Measurements from ENCODE around the gene PHF23.

Gene PHF23

DNA sequence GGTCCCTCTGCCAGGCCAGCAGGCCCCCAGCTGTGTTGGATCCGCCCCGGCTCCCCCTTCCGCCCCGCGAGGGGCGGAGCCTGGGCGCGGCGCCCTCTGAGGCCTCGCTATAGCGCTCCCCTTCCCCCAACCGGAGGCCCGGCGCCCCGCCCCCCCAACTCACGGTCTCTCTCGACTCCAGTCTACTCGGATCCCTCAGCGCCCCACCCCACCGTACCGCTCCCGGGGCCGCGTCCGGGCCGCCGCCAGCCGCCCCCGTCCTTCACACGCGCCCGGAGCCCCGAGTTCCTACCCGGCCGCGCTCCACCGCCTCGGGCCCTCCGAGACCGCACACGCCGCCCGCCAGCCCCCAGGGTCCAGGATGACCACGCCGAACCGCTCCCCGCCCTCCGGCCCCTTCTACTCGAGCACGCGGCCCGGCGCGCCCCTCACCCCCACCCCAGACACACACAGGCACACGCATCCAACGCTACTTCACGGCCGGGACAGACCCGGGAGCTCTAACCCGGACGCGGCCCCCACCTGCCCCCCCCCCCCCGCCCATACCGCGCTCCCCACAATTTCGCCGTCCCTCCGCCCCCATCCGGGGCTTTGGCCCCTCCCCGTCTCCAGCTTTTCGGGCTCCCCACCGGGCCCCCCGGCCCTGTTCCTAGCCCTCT, 1.4 kb downstream of the PHF23 start:
- peak; percentile 93 for DNase-seq (ENCODE audit: low spot score)

GRCh38 chr17:7237266-7237760, 1.9 kb downstream of the PHF23 start:
- no peak for DNase-seq (ENCODE audit: low spot score)

DNA sequence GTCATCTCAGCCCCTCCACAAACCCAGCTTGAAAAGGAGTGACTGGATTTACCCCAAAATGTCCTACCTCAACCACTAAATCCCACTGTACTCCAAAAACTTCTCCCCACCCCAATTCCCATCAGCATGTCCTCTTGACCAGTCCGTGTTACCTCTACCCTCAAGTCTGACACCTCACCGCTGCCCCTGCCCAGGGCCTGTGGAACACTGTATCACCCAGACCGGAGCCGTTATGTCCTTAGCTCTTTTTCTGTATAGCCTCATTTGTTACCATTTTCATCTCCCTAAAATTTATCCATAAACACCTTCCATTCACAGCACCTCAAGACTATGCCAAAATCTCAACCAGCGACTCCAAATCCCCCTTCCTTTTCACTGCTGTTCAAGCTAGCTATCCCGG, 2.4 kb downstream of the PHF23 start:
- DNase-seq (ENCODE audit: low spot score) = no peak

DNA sequence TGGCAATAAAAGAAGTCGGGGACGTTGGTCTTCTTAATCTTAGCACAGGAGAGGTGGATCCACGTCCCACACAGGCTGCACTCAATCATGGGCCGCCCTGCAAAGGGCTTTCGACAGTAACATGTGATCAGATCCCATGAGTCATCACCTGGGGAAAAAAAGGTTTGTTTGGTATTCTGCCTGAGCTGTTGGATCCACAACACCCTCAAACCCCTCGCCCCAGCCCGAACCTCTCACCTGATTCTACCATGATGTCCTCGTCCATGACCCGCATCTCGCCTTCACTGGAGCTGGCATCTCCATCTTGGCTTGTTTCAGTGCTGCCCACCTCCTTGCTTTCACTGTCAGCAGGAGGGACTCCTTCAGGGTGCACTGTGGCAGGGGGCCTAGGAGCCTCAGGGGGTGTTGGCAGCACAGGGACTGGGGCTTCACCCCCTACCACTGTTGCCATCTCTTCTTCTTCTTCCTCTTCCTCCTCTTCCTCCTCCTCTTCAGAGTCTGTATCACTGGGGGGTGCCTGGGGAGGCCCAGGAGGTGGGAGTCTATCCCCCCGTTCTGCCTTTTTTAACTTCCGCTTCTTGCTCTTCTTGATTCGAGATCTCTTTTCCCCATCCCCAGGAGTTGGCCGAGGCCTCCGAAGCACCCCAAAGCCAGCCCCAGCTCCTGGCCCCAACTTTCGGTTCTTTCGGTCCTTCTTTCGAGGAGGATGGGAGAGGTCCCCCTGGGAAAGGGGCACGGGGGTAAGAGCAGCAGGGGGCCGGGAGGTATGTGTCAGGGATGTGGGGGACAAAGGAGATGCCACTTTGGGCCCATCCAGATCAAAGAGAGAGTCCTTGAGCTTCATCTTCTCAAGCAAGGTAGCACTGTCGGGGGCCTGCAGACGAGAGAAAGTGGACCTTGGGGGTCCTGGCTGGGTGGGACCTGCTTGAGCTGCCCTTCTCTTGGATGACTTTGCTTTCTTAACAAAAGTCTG, 3.3 kb downstream of the PHF23 start:
- DNase-seq (ENCODE audit: low spot score) = no peak

DNA sequence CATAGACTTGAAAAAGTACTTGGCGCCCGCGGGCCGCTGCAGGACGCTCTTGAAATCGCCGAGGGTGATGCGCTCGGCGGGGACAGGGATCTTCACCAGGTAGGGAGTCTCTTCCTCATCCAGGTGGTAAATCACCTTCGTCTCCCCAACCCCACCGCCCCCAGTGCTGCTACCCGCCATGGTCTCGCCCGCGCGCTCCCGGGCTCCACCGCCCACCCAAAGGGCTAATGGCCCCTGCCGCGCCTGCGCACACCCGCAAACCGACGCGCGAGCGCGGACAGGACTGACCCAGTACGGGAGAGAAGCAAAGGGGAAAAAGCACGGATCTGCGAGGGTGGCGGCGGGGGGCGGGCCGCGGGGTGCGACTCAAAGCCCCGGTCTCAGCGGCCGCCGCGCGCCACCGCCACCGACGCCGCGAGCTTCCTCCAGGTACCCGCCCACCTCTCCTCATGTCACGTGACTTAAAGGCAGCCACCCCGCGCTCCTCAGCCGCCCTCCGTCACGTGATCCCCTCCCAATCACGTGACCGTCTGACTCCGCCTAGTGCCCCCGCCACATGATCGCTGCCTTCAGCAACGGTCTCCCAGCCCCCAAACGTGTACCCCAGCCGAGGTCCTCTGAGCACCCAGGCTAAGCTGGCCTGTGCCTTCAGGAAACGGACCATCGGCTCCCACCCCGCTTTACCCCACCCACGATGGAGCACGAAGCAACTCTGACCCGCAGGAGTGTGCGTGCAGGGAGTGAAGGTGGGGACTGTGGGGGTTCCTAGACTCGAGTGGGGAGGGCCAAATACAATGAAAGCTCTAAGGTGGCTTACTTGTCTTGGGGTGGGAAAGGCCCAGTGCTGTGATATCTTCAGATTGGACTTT, 4.9 kb downstream of the PHF23 start, which contains the start of gene DVL2:
DVL2 (minus strand) TSS at position 435 of the 869 bp plus-strand sequence; CDS start at position 180, 255 bp downstream.
- peak; percentile 99 for DNase-seq (ENCODE audit: low spot score)

DNA sequence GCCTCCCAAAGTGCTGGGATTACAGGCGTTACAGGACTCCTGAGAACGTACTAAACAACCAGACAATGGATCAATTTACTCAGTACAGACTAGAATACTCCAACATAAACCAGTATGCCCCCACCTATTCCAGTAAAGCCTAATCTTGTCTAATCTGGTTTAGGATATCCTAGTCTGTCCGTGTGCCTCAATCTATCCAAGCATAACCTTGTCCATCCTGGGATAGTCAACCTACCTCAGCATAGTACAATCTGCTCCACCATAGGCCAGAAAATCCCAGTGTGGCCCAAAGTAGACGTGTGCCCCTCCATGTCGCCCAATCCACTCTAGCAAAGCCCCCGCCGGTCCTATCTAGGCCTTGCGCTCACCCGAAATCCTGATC, 5.6 kb downstream of the PHF23 start:
- DNase-seq (ENCODE audit: low spot score) = no peak

- DNase-seq (ENCODE audit: low spot score) = no peak
These were observed 7.1 kb downstream of the PHF23 start for GRCh38 chr17:7232114-7232513.

DNA sequence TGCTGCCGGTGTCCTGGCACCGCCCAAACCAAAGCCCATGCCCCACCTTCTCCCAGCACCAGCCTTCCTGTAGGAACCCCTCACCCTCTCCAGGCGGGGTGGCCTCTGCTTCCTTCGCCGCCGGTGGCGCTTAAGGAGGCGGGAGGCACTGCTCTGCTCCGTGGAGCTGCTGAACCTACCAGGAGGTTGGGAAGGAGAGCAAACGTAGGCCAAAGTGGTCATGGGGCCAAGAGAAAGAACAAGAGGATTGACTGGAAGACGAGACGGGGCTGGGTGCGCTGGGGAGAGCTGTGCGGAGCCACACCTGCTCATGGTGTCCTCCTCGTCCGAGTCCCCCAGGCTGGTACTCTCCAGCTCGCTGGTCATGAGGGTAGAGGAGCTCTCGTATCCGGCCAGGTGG, 9.8 kb downstream of the PHF23 start:
- no peak for DNase-seq (ENCODE audit: low spot score)

- no peak for DNase-seq (ENCODE audit: low spot score)
These were observed 10.3 kb downstream of the PHF23 start for GRCh38 chr17:7228920-7229319.

DNA sequence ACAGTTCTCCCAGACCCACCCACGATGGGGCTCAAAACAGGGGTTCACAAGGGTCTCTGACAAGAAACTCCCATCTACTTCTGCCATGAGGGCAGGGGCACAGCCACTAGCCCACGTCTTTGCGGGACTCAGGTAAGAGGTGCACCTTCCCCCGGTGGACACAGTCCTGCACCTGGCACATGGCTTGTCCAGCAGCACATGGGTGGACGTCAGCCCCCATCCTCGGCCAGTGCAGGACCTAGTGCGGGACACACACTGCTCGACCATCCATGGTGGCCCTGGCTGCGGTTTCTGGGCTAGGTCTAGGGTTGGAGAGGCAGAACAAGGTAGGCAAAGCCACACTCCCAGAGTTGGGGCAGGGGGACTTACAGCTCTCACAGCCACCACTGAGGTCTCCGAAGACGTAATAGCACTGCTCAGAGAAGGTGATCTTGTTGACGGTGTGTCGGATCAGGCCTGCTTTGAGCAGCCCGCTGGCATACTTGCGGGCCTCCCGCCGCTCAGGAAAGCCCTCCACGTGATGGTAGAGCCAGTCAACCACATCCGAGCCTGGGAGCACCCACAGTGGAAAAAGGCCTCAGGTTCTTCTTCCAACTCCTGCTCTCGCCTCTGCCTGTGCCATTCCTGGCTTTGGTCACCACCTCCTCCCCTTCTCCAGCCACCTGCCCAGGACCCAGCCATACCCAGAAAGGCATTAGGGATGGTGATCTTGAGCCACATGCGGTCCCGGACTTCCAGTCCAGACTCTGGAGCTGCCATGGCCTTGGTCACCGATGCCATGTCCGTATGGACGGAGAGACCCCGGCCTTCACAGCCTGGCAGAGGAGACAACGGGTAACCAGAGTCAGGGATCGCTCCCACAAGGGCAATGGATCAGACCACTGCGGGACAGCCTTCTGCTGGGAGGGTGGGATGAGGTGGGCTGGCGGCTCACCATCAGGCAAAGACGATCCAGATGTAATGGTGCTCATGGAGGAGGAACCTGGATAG, 12.2 kb downstream of the PHF23 start:
- DNase-seq (ENCODE audit: low spot score) = no peak

- DNase-seq (ENCODE audit: low spot score) = no peak
These were observed 13.4 kb downstream of the PHF23 start for GRCh38 chr17:7225711-7226331.

- DNase-seq (ENCODE audit: low spot score) = no peak
These were observed 14.6 kb downstream of the PHF23 start for GRCh38 chr17:7224661-7225111.

- DNase-seq (ENCODE audit: low spot score) = no peak
These were observed 15.1 kb downstream of the PHF23 start for GRCh38 chr17:7224110-7224509.

DNA sequence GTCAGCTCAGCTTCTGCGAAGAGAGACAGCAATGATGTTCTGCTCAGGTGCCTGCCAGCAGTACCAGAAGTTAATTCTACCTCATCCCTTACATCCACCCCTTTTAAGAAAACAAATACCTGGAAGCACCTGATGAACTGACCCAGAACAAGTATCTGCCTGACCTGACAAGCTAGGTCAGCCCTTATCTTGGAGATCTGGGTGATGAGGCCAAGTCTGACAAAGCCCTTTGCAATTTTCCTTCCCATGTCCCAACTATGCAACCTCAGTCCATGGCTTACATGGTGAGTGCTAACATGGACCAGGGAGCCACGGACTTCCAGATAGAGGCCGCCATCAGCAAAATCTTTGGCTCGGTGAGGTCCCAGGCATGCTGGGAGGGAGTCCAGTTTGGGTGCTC, 15.9 kb downstream of the PHF23 start:
- no peak for DNase-seq (ENCODE audit: low spot score)

- DNase-seq (ENCODE audit: low spot score) = no peak
These were observed 16.3 kb downstream of the PHF23 start for GRCh38 chr17:7222972-7223292.

DNA sequence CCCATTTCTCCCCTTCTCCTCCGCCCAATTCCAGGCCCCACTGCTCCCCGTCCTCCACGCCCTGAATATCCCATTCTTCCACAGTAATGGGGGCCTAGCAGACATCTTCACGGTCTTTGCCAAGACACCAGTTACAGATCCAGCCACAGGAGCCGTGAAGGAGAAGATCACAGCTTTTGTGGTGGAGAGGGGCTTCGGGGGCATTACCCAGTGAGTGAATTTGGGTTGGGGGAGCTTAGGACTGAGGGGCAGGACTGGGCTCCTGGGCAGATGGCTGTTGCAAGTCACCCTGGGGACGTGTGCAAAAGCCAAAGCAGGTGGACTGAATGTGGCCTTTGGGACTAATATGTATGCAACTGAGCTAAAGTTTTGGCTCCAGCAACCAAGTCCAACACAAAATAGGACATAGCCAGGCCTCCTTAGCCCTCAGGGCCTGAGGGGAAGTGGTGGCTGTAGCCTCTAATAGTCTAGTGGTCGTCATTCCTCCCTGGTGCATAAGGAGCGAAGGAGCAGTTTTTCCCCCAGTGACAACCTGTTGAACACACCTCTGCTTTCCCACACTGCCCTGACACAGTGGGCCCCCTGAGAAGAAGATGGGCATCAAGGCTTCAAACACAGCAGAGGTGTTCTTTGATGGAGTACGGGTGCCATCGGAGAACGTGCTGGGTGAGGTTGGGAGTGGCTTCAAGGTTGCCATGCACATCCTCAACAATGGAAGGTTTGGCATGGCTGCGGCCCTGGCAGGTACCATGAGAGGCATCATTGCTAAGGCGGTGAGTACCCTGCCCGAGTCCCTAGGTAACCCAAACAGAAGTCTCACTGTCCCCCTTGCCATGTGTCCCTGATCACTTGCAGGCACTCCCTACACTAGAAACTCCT, 16.9 kb downstream of the PHF23 start:
- no peak for DNase-seq (ENCODE audit: low spot score)

GRCh38 chr17:7221278-7222092, 17.8 kb downstream of the PHF23 start:
- no peak for DNase-seq (ENCODE audit: low spot score)

- DNase-seq (ENCODE audit: low spot score) = no peak
These were observed 18.5 kb downstream of the PHF23 start for GRCh38 chr17:7220593-7221277.

All from ecto neural progenitor cell (in vitro differentiated cells).